ENCODE data around the gene ERLEC1. TPM values are rescaled to one million over a fixed set of nuclear protein-coding genes. Genes with fewer than 3 reads are reported as not detected.

ERLEC1 gene
- total RNA-seq, 1 donor from 2014 or later = 84.5 TPM

- no peak overlapping the region for H3K27ac ChIP-seq
- DNase-seq (ENCODE audit: extremely low spot score in 2 of 2) = no peak
- TF ChIP-seq POLR2AphosphoS5 (IDR thresholded peaks at IDR 0.05; ENCODE audit: insufficient read depth in 1 of 2, low read depth in 1 of 2) (no peak), POLR2A (IDR thresholded peaks at IDR 0.05) (no peak), CTCF (IDR thresholded peaks at IDR 0.05) (no peak)
- no peaks in the 10 kb centered on the region for H3K9me3 ChIP-seq
- no peaks in the 10 kb centered on the region for H3K4me1 ChIP-seq
- intact Hi-C loops (cut with DNase I) = no loop called here
- peaks cover 0 to 64% of the 10 kb centered on the region in 2 donors for H3K36me3 ChIP-seq
- H3K4me3 ChIP-seq = no peak overlapping the region
- no peaks in the 10 kb centered on the region for H3K27me3 ChIP-seq
These were observed 24.8 kb downstream of the ERLEC1 start for GRCh38 chr2:53811601-53812000.

GRCh38 chr2:53813151-53813550 lies 26.3 kb downstream of the ERLEC1 start:
- H3K27ac ChIP-seq = no peak overlapping the region
- no peak overlapping the region for H3K4me3 ChIP-seq
- no peak for DNase-seq (ENCODE audit: extremely low spot score in 2 of 2)
- no peaks in the 10 kb centered on the region for H3K9me3 ChIP-seq
- intact Hi-C loops (cut with DNase I) = no loop called here
- H3K36me3 ChIP-seq = peaks cover 0 to 59% of the 10 kb centered on the region in 2 donors
- TF ChIP-seq POLR2A (IDR thresholded peaks at IDR 0.05) (no peak), POLR2AphosphoS5 (IDR thresholded peaks at IDR 0.05; ENCODE audit: insufficient read depth in 1 of 2, low read depth in 1 of 2) (no peak), CTCF (IDR thresholded peaks at IDR 0.05) (no peak)
- no peaks in the 10 kb centered on the region for H3K4me1 ChIP-seq
- H3K27me3 ChIP-seq = no peaks in the 10 kb centered on the region

- Histone ChIP-seq H3K4me1 (no peaks in the 10 kb centered on the region), H3K27ac (no peak overlapping the region), H3K36me3 (peaks cover 0 to 18% of the 10 kb centered on the region in 2 donors), H3K4me3 (no peak overlapping the region), H3K27me3 (no peaks in the 10 kb centered on the region), H3K9me3 (no peaks in the 10 kb centered on the region)
- no peak for DNase-seq (ENCODE audit: extremely low spot score in 2 of 2)
- intact Hi-C loops (cut with DNase I) = no loop called here
- no peak for TF ChIP-seq CTCF (IDR thresholded peaks at IDR 0.05)
- no peak for TF ChIP-seq POLR2AphosphoS5 (IDR thresholded peaks at IDR 0.05; ENCODE audit: insufficient read depth in 1 of 2, low read depth in 1 of 2)
These were observed 32.1 kb downstream of the ERLEC1 start for GRCh38 chr2:53818854-53819435.

- no peaks in the 10 kb centered on the region for H3K27me3 ChIP-seq
- H3K4me3 ChIP-seq = no peak overlapping the region
- intact Hi-C loops (cut with DNase I) = no loop called here
- DNase-seq (ENCODE audit: extremely low spot score in 2 of 2) = no peak
- H3K36me3 ChIP-seq = peaks cover 0 to 18% of the 10 kb centered on the region in 2 donors
- H3K9me3 ChIP-seq = no peaks in the 10 kb centered on the region
- no peaks in the 10 kb centered on the region for H3K4me1 ChIP-seq
- H3K27ac ChIP-seq = no peak overlapping the region
- no peak for TF ChIP-seq POLR2AphosphoS5 (IDR thresholded peaks at IDR 0.05; ENCODE audit: insufficient read depth in 1 of 2, low read depth in 1 of 2)
- no peak for TF ChIP-seq CTCF (IDR thresholded peaks at IDR 0.05)
- no peak for TF ChIP-seq POLR2A (IDR thresholded peaks at IDR 0.05)
These were observed 32.8 kb downstream of the ERLEC1 start for GRCh38 chr2:53819634-53820033.

GRCh38 chr2:53820048-53820447 lies 33.2 kb downstream of the ERLEC1 start:
- H3K9me3 ChIP-seq = no peaks in the 10 kb centered on the region
- H3K27ac ChIP-seq = no peak overlapping the region
- TF ChIP-seq POLR2A (IDR thresholded peaks at IDR 0.05) (no peak), POLR2AphosphoS5 (IDR thresholded peaks at IDR 0.05; ENCODE audit: insufficient read depth in 1 of 2, low read depth in 1 of 2) (no peak), CTCF (IDR thresholded peaks at IDR 0.05) (no peak)
- DNase-seq (ENCODE audit: extremely low spot score in 2 of 2) = no peak
- H3K36me3 ChIP-seq = peaks cover 0 to 16% of the 10 kb centered on the region in 2 donors
- no peak overlapping the region for H3K4me3 ChIP-seq
- intact Hi-C loops (cut with DNase I) = no loop called here
- H3K4me1 ChIP-seq = no peaks in the 10 kb centered on the region
- no peaks in the 10 kb centered on the region for H3K27me3 ChIP-seq

Data from vagina (tissue), 2 donors.